Panc1 (cell line): ENCODE results near the gene HOXB7. TPM values are rescaled to one million over a fixed set of nuclear protein-coding genes. Genes with fewer than 3 reads are reported as not detected.

Experiments used
- ATAC-seq: fragments of 200-7000 bp; cut with Tn5 transposase; 2 replicates; pipeline ENCODE4 v1.9.1; 2020; ENCODE audit warnings: mild to moderate bottlenecking, moderate library complexity
- Bru-seq: library from RNA; stranded (reverse); fragments of 400-500 nt; gene quantifications from one replicate; lab custom pipeline; 2021; lab: Mats Ljungman, UMichigan
- BruChase-seq, 2 experiments: library from RNA; stranded (reverse); fragments of 400-500 nt; gene quantifications; one replicate each; lab custom pipeline; 2021; lab: Mats Ljungman, UMichigan
- BruUV-seq: library from RNA; stranded (reverse); fragments of 400-500 nt; replicated peaks from 2 replicates; lab custom pipeline; 2021; lab: Mats Ljungman, UMichigan
- CTCF ChIA-PET: fragments of 300-600 bp; sonication (Branson Sonifier 250); formaldehyde crosslinking; loops from one replicate; lab custom pipeline; 2022; ENCODE audit warnings: antibody characterized with exemption; lab: Charles Lee
- POLR2A ChIA-PET: fragments of 300-600 bp; sonication (Branson Sonifier 250); formaldehyde crosslinking; loops from one replicate; lab custom pipeline; 2022; ENCODE audit warnings: antibody characterized with exemption; lab: Charles Lee
- DNase-seq: peaks from one replicate; pipeline ENCODE4 v3.0.0-alpha.2; 2010; ENCODE audit warnings: low read depth, low spot score
- H3K27ac ChIP-seq: 2 replicates; pipeline ENCODE4 v1.5.1; 2011; ENCODE audit warnings: mild to moderate bottlenecking, low read length, inconsistent platforms
- H3K27me3 ChIP-seq: fragments of 200-500 bp; sonication (Bioruptor generic); 2 replicates; pipeline ENCODE4 v1.6.0; 2014; ENCODE audit warnings: low read length, inconsistent platforms; ENCODE audit not compliant: control insufficient read depth, insufficient read depth
- H3K36me3 ChIP-seq: fragments of 200-500 bp; sonication (Bioruptor generic); 2 replicates; pipeline ENCODE4 v1.5.1; 2014; ENCODE audit warnings: inconsistent platforms, mild to moderate bottlenecking, low read length, moderate library complexity; ENCODE audit not compliant: control insufficient read depth, insufficient read depth
- H3K4me1 ChIP-seq: 2 replicates; pipeline ENCODE4 v1.5.1; 2011; ENCODE audit warnings: inconsistent platforms, mild to moderate bottlenecking, low read length, moderate library complexity; ENCODE audit not compliant: control insufficient read depth, insufficient read depth
- H3K4me3 ChIP-seq, 2 experiments: 2 replicates each; pipeline ENCODE4 v1.5.1; 2011 to 2012; ENCODE audit warnings: low read depth in 2 of 2, low read length in 2 of 2, mild to moderate bottlenecking in 2 of 2, inconsistent platforms in 1 of 2, moderate library complexity in 1 of 2
- H3K9me3 ChIP-seq: fragments of 200-500 bp; sonication (Bioruptor generic); 2 replicates; pipeline ENCODE4 v1.5.1; 2014; ENCODE audit warnings: low read depth, mild to moderate bottlenecking, inconsistent platforms, low read length, moderate library complexity; ENCODE audit not compliant: control insufficient read depth, insufficient read depth
- POLR2AphosphoS5 ChIP-seq: IDR thresholded peaks from 2 replicates; pipeline ENCODE4 v1.6.1; 2012; ENCODE audit warnings: mild to moderate bottlenecking, low read depth, low read length, moderate library complexity
- SIN3A ChIP-seq: IDR thresholded peaks from 2 replicates; pipeline ENCODE4 v1.6.1; 2012; ENCODE audit warnings: low read depth, mild to moderate bottlenecking, low read length, moderate library complexity, borderline replicate concordance; ENCODE audit not compliant: insufficient read depth
- TCF7L2 ChIP-seq: IDR thresholded peaks from 2 replicates; pipeline ENCODE4 v1.6.1; 2011; ENCODE audit warnings: mild to moderate bottlenecking, low read depth, low read length, inconsistent platforms
- in situ Hi-C: cut with HindIII; loops from 2 replicates; pipeline ENCODE4 v1.10.0; 2016; ENCODE audit warnings: low sequenced_read_pairs, low pct_unique_long_range_greater_than_20kb
- intact Hi-C: fragments of 100-400 bp; cut with micrococcal nuclease; formaldehyde crosslinking; loops from one replicate; pipeline ENCODE4 v1.10.0; 2022; ENCODE audit not compliant: unreplicated experiment
- long read RNA-seq: library from polyadenylated mRNA; unstranded; transcript quantifications from one replicate; pipeline ENCODE4 v2.0.0, GENCODE V29; 2021; ENCODE audit not compliant: unreplicated experiment
- polyA plus RNA-seq: library from polyadenylated mRNA; unstranded; fragments of >200 nt; gene quantifications from one replicate; pipeline ENCODE4 v1.2.1, GENCODE V29; 2012; ENCODE audit warnings: missing spikeins; ENCODE audit not compliant: insufficient read length
- total RNA-seq: library from RNA; stranded (reverse); gene quantifications from one replicate; pipeline ENCODE4 v1.2.1, GENCODE V29; 2021; ENCODE audit not compliant: unreplicated experiment
- TF ChIP-seq, protein P1 (sequence below), 2 experiments: IDR thresholded peaks; 2 replicates each; pipeline ENCODE4 v1.6.1; 2011 to 2012; ENCODE audit warnings: low read depth in 2 of 2, control low read depth in 1 of 2, low read length in 1 of 2, mild to moderate bottlenecking in 1 of 2, moderate library complexity in 1 of 2; ENCODE audit not compliant: insufficient read depth in 1 of 2
- TF ChIP-seq, protein P2 (sequence below): fragments of 450-650 bp; IDR thresholded peaks from 2 replicates; pipeline ENCODE4 v1.5.1; 2017; ENCODE audit warnings: mild to moderate bottlenecking

Gene HOXB7
- total RNA-seq (44.0 TPM), Bru-seq, nascent RNA (percentile 85 among the genes with signal in this experiment), BruChase-seq, experiment 1, labeled RNA remaining after a 2-hour chase (percentile 94 among the genes with signal in this experiment), BruChase-seq, experiment 2, labeled RNA remaining after a 6-hour chase (percentile 95 among the genes with signal in this experiment)
- 36.5 TPM for polyA plus RNA-seq
- long read RNA-seq, transcript HOXB7-201 (2 exons, 1,371 nt) = major isoform, 47 of 91 reads
- long read RNA-seq, partial matches to known transcripts = 0 of 91 reads
- long read RNA-seq, other reads (novel, unspliced or antisense) = 44 of 91 reads

DNA sequence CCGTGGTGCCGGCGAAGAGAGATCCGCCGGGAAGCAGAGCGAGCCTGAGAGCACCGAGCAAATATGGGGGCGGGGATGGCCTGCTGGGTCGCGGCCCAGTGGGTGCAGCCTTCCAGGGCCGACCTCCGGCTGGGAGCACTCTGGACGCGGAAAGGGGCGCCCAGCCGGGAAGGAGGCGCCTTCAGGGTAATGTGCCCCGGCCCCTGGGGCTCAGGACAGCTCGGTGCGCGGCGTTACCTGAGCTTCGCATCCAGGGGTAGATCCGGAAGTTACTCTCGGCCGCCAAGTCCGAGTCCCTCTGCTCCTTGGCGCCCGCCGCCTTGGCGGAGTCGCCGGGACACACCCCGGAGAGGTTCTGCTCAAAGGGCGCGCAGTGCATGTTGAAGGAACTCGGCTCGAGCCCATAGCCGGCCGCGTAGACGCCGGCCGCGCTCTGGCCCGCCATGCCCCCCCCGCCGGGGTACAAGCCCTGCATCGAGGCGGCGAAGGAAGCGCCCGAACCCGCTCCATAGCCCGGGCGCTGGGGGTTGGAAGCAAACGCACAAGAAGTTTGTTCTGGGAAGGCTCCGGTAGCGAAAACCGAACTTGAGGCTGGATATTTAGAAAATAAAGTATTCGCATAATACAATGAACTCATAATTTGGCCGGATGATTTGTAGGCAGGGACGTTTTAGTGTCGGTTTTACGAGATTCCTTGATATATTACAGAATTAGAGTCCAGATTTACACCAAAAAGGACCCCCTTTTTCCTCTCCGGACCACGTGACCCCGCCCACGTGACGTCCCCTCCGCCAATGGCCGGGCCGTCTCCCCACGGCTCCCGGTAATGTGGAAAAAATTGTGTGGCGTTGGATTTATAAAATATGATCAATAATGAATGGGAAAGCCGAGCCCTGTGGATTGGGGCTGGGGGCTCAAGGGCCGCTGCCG lies at the start of gene HOXB7:
Gene HOXB7 (minus strand): TSS at position 736 of the 930 bp plus-strand sequence. CDS start 99 bp downstream, at position 637.
- H3K4me3 ChIP-seq = peak within 1 kb of the TSS; percentile 68 to 71
- peaks cover 55% of the 10 kb centered on the region for H3K4me1 ChIP-seq
- peak within 1 kb of the TSS; percentile 99 for H3K27ac ChIP-seq
- H3K36me3 ChIP-seq = peaks cover 2% of the 10 kb centered on the region
- no peaks in the 10 kb centered on the region for H3K27me3 ChIP-seq
- TF ChIP-seq POLR2AphosphoS5 = peak; percentile 73; the same call in 1 of the 2 replicates
- TF ChIP-seq, protein P1, sequence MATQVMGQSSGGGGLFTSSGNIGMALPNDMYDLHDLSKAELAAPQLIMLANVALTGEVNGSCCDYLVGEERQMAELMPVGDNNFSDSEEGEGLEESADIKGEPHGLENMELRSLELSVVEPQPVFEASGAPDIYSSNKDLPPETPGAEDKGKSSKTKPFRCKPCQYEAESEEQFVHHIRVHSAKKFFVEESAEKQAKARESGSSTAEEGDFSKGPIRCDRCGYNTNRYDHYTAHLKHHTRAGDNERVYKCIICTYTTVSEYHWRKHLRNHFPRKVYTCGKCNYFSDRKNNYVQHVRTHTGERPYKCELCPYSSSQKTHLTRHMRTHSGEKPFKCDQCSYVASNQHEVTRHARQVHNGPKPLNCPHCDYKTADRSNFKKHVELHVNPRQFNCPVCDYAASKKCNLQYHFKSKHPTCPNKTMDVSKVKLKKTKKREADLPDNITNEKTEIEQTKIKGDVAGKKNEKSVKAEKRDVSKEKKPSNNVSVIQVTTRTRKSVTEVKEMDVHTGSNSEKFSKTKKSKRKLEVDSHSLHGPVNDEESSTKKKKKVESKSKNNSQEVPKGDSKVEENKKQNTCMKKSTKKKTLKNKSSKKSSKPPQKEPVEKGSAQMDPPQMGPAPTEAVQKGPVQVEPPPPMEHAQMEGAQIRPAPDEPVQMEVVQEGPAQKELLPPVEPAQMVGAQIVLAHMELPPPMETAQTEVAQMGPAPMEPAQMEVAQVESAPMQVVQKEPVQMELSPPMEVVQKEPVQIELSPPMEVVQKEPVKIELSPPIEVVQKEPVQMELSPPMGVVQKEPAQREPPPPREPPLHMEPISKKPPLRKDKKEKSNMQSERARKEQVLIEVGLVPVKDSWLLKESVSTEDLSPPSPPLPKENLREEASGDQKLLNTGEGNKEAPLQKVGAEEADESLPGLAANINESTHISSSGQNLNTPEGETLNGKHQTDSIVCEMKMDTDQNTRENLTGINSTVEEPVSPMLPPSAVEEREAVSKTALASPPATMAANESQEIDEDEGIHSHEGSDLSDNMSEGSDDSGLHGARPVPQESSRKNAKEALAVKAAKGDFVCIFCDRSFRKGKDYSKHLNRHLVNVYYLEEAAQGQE (IDR thresholded peaks at IDR 0.05; ENCODE audit: insufficient read depth in 1 of 2, low read depth in 2 of 2, low read length in 1 of 2) = peak in 1 of 2 experiments; percentile 42; a peak in 1 of 4 replicates
- peak; percentile 84 for TF ChIP-seq SIN3A
- TF ChIP-seq, protein P2, sequence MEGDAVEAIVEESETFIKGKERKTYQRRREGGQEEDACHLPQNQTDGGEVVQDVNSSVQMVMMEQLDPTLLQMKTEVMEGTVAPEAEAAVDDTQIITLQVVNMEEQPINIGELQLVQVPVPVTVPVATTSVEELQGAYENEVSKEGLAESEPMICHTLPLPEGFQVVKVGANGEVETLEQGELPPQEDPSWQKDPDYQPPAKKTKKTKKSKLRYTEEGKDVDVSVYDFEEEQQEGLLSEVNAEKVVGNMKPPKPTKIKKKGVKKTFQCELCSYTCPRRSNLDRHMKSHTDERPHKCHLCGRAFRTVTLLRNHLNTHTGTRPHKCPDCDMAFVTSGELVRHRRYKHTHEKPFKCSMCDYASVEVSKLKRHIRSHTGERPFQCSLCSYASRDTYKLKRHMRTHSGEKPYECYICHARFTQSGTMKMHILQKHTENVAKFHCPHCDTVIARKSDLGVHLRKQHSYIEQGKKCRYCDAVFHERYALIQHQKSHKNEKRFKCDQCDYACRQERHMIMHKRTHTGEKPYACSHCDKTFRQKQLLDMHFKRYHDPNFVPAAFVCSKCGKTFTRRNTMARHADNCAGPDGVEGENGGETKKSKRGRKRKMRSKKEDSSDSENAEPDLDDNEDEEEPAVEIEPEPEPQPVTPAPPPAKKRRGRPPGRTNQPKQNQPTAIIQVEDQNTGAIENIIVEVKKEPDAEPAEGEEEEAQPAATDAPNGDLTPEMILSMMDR = no peak
- TF ChIP-seq TCF7L2 = no peak; the same call in 1 of the 2 replicates
- in situ Hi-C loops (no loop called here), intact Hi-C loops (loop anchor here (1.0 to 10.0 kb wide), 2 partner anchors 35 to 586 kb away; no protein-coding TSS in a partner anchor)
- H3K9me3 ChIP-seq = no peaks in the 10 kb centered on the region
- DNase-seq (no peak), ATAC-seq (peak; percentile 22)
- no TSS peak for BruUV-seq
- POLR2A ChIA-PET = interaction anchor here (0.5 to 2.1 kb wide), 5 partner anchors 12 to 1072 kb away, joined by 4 to 19 read pairs (median 5); no protein-coding TSS in a partner anchor
- CTCF ChIA-PET = interaction anchor here (0.6 kb wide), 2 partner anchors 9 to 252 kb away, joined by 3 read pairs; no protein-coding TSS in a partner anchor

DNA sequence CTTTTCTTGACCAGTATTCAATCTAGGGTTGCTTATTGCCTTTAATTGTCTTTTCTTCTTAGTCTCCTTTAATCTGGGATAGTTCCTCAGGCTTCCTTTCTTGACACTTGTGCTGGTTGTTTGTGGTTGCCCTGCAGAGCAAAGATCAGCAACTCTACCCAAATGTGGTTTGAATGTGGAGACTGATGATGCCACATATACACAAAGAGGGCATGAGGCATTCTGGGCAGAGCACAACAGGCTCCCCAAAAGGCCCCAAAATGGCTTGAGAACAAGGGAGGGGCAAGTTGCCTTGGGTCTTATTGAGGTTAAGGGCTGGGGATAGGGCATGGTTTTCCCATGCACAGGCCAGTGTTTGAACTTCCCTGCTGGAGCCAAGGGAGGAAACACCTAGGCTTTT lies 45.1 kb upstream of the HOXB7 start:
- in situ Hi-C loops = no loop called here
- ChIA-PET CTCF (no interaction called here), POLR2A (no interaction called here)
- no TSS peak for BruUV-seq
- Histone ChIP-seq H3K4me1 (no peaks in the 10 kb centered on the region), H3K27ac (no peak overlapping the region), H3K36me3 (no peaks in the 10 kb centered on the region), H3K4me3 (no peak overlapping the region), H3K27me3 (no peaks in the 10 kb centered on the region), H3K9me3 (no peaks in the 10 kb centered on the region)
- DNase-seq (no peak), ATAC-seq (no peak)
- TF ChIP-seq, protein P1 (IDR thresholded peaks at IDR 0.05; ENCODE audit: insufficient read depth in 1 of 2, low read depth in 2 of 2, low read length in 1 of 2) = no peak
- TF ChIP-seq, protein P2 = no peak
- TF ChIP-seq SIN3A = no peak
- TF ChIP-seq POLR2AphosphoS5 = no peak
- TF ChIP-seq TCF7L2 = no peak
- intact Hi-C loops = no loop called here
